Brain pericyte (primary cell): ENCODE results near the gene PTCH2.
"Not testable (repeated sequence)": the region's sequence is repeated elsewhere in the genome, so short reads cannot be mapped to it uniquely, and the experiment has no call there.

Experiments
- DNase-seq: peaks from one replicate; pipeline ENCODE4 v3.0.0-alpha.2; 2012; ENCODE audit warnings: low read depth, low spot score

Gene PTCH2

DNA sequence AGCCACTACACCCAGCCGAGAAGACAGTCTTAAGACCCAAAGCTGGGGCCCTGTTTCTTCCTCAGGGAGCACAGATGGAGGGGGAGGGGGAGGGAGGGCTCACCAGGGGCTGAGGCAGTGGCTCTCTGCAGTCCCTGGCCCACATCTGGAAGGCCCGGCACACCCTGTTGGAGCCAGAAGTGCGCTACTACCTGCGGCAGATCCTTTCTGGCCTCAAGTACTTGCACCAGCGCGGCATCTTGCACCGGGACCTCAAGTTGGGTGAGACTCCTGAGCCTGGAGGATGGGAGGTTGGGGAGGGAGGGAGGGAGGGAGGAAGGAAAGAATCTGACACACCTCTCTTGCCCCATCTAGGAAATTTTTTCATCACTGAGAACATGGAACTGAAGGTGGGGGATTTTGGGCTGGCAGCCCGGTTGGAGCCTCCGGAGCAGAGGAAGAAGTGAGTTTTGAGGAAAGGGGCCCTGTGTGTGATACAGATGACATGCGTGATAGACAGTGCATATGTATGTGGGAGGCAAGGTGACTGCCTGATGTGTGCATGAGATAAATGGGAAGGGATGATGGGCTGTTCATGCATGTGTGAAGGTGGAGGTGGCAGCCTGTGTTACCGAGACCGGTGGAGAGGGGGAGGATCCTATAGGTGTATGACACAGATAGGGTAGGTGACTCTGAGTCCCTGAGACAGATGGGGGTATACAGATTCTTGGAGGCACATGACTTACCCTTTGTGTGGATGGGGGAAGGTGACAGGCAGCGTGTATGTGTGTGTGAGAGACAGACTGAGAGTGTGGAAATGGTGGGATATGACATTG is 41.4 kb downstream of the PTCH2 start:
- DNase-seq, result no peak

DNA sequence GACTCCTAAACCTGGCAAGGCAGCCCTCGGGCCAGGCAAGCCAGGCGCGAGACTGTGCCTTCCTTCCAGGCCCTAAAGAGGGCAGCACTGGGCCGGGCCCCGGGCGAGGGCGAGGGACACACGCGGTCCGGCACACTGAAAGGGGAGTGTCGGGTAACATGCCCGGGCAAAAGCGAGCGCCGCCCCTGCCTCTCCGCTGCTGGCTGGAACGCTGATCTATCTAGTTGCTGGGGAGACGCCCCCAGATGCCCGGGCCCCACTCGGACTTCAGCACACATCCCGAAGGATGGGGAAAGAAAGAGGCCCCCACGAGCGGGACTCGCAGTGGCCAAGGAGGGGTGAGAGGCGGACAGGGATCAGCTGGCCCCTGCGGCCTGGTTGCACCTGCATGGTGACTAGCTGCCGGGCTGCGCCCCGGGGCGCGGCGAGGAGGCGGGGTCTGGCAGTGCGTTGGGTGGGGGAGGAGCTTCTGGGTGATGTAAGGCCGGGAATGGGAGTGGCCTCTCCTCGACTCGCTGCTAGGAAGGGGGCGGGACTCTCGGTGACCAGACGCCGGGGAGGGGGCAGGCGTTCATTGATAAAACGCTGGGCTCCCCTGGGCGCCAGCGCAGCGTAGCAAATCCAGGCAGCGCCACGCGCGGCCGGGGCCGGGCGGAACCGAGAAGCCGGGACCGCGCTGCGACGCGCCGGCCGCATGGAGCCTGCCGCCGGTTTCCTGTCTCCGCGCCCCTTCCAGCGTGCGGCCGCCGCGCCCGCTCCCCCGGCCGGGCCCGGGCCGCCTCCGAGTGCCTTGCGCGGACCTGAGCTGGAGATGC is 43.1 kb downstream of the PTCH2 start, which contains the start of gene PLK3:
PLK3 (plus strand) TSS at position 608 of the 815 bp plus-strand sequence; CDS start at position 695, 87 bp downstream.
- DNase-seq, result peak; percentile 96

- no peak for DNase-seq
Observed at GRCh38 chr1:44798481-44799365, 44.3 kb downstream of the PTCH2 start.

DNA sequence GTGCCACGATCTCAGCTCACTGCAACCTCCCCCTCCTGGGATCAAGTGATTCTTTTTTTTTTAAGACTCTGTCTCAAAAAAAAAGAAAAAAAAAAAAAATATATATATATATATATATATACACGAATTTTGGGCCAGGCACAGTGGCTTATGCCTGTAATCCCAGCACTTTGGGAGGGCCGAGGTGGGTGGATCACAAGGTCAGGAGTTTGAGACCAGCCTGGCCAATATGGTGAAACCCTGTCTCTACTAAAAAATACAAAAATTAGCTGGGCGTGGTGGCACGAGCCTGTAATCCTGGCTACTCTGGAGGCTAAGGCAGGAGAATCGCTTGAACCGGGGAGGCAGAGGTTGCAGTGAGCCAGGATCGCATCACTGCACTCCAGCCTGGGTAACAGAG is 45.2 kb downstream of the PTCH2 start:
- not testable (repeated sequence) for DNase-seq

GRCh38 chr1:44792736-44793502 is 50.1 kb downstream of the PTCH2 start:
- no peak for DNase-seq

DNA sequence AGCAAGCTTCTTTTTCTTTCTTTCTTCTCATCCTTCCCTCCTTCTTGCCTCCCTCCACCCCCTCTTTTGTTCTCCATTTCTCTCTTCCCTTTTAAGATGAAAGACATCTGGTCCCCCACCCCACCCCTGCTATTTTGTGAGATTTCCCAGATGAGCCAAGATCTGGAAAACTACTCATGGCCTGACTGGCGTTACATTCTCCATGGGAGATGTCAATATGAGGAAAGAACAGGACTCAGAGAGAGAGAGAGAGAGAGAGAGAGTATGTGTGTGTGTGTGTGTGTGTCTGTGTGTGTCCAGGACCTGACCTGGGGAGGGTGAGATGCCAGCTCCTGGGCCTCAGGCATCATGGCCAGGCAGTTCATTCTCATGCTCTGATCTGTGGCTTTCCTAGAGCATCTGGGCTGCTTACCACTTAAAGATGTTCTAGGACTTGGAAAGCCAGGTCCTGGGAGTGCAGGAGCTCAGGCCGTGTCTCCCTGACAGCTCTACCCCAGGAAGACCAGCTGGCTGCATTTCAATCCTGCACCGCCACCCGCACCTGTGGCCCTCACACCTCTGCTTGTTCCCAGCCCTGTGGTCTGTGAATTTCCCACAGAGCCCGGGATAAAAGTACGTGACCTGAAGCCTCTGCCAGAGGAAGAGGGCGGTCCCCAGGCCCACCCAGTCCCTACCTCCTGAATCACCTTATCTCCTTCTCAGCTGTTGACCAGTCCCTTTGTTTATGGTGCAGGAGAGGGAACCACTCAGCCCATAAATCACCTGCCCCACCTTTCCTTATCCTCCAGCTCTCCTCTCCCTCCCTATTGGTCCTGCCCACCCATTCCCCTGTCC is 51.9 kb downstream of the PTCH2 start:
- no peak for DNase-seq

DNA sequence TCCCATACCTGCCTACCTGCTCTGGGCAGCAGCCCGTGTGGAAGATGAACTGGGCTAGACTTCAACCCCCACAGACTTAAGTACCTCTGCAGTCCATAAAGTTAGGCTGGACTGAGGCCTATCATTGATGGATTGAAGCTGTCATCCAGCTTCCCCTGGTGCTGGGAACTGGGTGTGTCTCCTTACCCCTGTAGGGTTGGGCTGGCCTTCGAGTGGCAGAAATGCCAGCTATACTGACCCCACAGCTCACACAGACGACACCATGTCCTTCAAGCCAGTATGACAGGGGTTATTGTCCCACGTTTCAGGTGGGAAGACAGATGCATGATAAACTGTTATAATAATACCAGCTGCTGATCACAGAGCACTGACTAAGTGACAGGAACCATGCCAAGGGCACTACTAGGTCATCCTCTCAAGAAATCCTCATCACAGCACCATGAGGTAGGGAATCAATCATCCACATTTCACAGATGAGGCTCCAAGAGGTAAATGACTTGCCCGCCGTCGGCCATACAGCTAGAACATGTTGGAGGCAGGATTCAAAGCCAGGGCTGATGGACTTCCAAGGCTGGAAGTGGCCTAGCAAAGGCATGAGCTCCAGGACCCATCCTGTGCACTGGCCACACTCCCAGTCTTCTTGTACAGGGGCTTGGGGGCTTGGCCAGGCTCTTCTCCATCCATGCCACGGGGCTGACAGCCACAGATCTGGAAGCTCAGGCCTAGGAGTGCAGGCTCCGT is 54.8 kb downstream of the PTCH2 start, which contains the start of gene BEST4:
BEST4 (minus strand) TSS at position 51 of the 741 bp plus-strand sequence. CDS start 465 bp downstream, outside the sequence.
- no peak for DNase-seq

GRCh38 chr1:44787506-44787905 is 55.5 kb downstream of the PTCH2 start:
- DNase-seq, result no peak

- DNase-seq, result no peak
Observed at GRCh38 chr1:44786841-44787426, 56.1 kb downstream of the PTCH2 start.

- DNase-seq, result peak; percentile 95
Observed at GRCh38 chr1:44786138-44786840, 56.8 kb downstream of the PTCH2 start.

- no peak for DNase-seq
Observed at GRCh38 chr1:44785501-44786137, 57.4 kb downstream of the PTCH2 start.

GRCh38 chr1:44785029-44785380 is 58.0 kb downstream of the PTCH2 start:
- no peak for DNase-seq

GRCh38 chr1:44784094-44785028 is 58.7 kb downstream of the PTCH2 start:
- DNase-seq, result no peak

GRCh38 chr1:44783697-44784093 is 59.4 kb downstream of the PTCH2 start:
- no peak for DNase-seq

DNA sequence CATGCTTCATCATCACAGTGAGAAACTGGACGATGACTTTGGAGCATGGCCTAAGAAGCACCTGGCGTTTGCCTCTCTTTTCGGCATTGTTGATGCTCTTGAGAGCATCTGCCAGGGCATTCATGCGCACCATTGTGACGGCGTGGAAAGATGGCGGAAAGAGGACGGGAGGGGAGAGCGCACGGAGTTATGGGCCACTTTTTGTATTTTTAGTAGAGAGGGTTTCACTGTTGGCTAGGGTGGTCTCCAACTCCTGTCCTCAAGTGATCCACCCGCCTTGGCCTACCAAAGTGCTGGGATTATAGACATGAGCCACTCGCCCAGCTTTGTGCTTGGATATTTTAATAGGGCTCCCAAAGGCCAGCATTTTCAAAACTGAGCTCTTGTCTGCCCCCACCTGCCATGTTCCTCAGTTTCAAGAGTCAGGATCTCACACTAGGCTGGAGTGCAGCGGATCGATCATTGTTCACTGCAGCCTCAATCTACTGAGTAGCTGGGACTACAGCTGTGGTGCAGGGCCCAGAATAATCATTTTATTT is 62.4 kb downstream of the PTCH2 start:
- no peak for DNase-seq
